Endothelial cell (in vitro differentiated cells): Measurements from ENCODE around the gene GRM4. TPM values are rescaled to one million over a fixed set of nuclear protein-coding genes. Genes with fewer than 3 reads are reported as not detected.

ENCODE experiments used
- DNase-seq: peaks from one replicate; pipeline ENCODE4 v3.0.0; 2021; ENCODE audit warnings: low spot score
- H3K27ac Mint-ChIP-seq: one replicate; pipeline ENCODE4 v1.8.0; 2021; ENCODE audit warnings: mixed read lengths, inconsistent platforms; ENCODE audit not compliant: unreplicated experiment
- H3K27me3 Mint-ChIP-seq: one replicate; pipeline ENCODE4 v1.8.0; 2021; ENCODE audit warnings: mild to moderate bottlenecking, moderate library complexity, mixed read lengths, inconsistent platforms; ENCODE audit not compliant: unreplicated experiment
- H3K36me3 Mint-ChIP-seq: one replicate; pipeline ENCODE4 v1.8.0; 2021; ENCODE audit warnings: mild to moderate bottlenecking, low read depth, mixed read lengths, inconsistent platforms; ENCODE audit not compliant: unreplicated experiment
- H3K4me1 Mint-ChIP-seq: one replicate; pipeline ENCODE4 v1.8.0; 2021; ENCODE audit warnings: mild to moderate bottlenecking, mixed read lengths, inconsistent platforms; ENCODE audit not compliant: unreplicated experiment
- H3K4me3 Mint-ChIP-seq: one replicate; pipeline ENCODE4 v1.8.0; 2021; ENCODE audit warnings: mild to moderate bottlenecking, mixed read lengths, inconsistent platforms; ENCODE audit not compliant: unreplicated experiment
- H3K9me3 Mint-ChIP-seq: one replicate; pipeline ENCODE4 v1.8.0; 2021; ENCODE audit warnings: mixed read lengths, inconsistent platforms; ENCODE audit not compliant: unreplicated experiment
- total RNA-seq: library from RNA; stranded (reverse); fragmentation: NEBNext Ultra II Directional; extraction: Animal tissue kit (Norgen Biotek cat#: 25700); gene quantifications from one replicate; pipeline ENCODE4 v1.2.1, GENCODE V29; 2021; ENCODE audit not compliant: unreplicated experiment
- TF ChIP-seq, protein P1 (sequence below): fragments of 200-600 bp; sonication (generic); IDR thresholded peaks from one replicate; pipeline ENCODE4 v1.5.0; 2021; ENCODE audit warnings: antibody characterized with exemption; ENCODE audit not compliant: unreplicated experiment

The GRM4 gene
- total RNA-seq, 1 donor from 2014 or later: 2.6 TPM

GRCh38 chr6:34070315-34071135 is 75.4 kb downstream of the GRM4 start:
- no peaks in the 10 kb centered on the region for H3K9me3 Mint-ChIP-seq
- no peak overlapping the region for H3K27ac Mint-ChIP-seq
- no peaks in the 10 kb centered on the region for H3K4me1 Mint-ChIP-seq
- H3K4me3 Mint-ChIP-seq: no peak overlapping the region
- DNase-seq: no peak
- TF ChIP-seq, protein P1, sequence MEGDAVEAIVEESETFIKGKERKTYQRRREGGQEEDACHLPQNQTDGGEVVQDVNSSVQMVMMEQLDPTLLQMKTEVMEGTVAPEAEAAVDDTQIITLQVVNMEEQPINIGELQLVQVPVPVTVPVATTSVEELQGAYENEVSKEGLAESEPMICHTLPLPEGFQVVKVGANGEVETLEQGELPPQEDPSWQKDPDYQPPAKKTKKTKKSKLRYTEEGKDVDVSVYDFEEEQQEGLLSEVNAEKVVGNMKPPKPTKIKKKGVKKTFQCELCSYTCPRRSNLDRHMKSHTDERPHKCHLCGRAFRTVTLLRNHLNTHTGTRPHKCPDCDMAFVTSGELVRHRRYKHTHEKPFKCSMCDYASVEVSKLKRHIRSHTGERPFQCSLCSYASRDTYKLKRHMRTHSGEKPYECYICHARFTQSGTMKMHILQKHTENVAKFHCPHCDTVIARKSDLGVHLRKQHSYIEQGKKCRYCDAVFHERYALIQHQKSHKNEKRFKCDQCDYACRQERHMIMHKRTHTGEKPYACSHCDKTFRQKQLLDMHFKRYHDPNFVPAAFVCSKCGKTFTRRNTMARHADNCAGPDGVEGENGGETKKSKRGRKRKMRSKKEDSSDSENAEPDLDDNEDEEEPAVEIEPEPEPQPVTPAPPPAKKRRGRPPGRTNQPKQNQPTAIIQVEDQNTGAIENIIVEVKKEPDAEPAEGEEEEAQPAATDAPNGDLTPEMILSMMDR: no peak
- no peaks in the 10 kb centered on the region for H3K36me3 Mint-ChIP-seq
- H3K27me3 Mint-ChIP-seq: peaks cover 2% of the 10 kb centered on the region

DNA sequence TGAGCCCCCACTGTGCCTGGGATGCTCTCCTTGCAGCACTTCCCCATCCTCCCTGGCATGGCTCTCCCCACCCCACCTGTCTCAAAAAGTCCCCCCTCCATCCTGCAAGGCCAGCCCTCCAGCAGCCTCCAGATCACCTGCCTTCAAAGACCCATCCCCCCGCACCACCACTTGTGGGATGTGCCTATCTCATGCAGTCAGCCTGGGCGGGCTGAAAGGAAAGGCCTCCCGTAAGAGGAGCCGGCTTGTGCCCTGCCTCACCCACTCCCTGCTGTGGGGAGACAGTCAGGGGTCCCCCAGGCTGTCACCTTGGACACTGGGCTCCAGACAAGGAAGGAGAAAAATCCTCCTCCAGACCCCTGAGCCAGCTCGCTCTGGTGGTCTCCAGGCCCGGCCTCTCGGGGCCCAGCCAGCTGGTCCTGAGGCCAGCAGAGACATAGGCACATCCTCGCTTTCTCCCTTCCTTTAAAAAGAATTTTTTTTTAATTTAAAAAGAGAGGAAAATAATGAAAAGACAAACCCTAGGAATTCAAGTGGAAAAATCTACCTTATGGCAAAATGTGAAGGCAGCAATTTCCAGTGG is 77.3 kb downstream of the GRM4 start:
- peaks cover 2% of the 10 kb centered on the region for H3K27me3 Mint-ChIP-seq
- no peak overlapping the region for H3K27ac Mint-ChIP-seq
- H3K4me3 Mint-ChIP-seq: no peak overlapping the region
- TF ChIP-seq, protein P1: no peak
- H3K9me3 Mint-ChIP-seq: no peaks in the 10 kb centered on the region
- no peak for DNase-seq
- peaks cover 4% of the 10 kb centered on the region for H3K4me1 Mint-ChIP-seq
- H3K36me3 Mint-ChIP-seq: no peaks in the 10 kb centered on the region

DNA sequence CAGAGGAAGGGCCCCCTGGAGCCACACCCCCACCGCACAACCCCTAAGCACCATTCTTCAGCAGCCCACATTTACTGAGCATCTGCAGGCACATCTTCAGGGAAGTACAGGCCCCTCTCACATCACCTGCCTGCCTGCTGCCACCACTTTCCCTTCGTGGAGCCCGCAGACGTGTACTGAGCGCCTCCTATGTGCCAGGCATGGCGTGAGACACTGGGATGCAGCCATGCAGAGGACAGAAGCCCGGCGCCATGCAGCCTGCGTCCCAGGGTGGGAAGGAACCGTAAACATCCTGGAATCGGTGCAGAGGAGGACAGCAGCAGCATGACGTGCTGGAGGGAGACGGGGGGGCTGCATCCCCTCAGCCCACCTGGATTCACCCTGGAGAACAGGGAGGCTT is 78.1 kb downstream of the GRM4 start:
- Mint-ChIP-seq H3K27me3 (peaks cover 3% of the 10 kb centered on the region), H3K4me1 (peaks cover 4% of the 10 kb centered on the region), H3K9me3 (no peaks in the 10 kb centered on the region), H3K36me3 (no peaks in the 10 kb centered on the region), H3K27ac (no peak overlapping the region), H3K4me3 (no peak overlapping the region)
- TF ChIP-seq, protein P1: no peak
- DNase-seq: no peak

GRCh38 chr6:34066772-34067770 is 78.8 kb downstream of the GRM4 start:
- Mint-ChIP-seq H3K9me3 (no peaks in the 10 kb centered on the region), H3K4me1 (peaks cover 4% of the 10 kb centered on the region), H3K27me3 (peaks cover 3% of the 10 kb centered on the region), H3K27ac (no peak overlapping the region), H3K36me3 (no peaks in the 10 kb centered on the region), H3K4me3 (no peak overlapping the region)
- TF ChIP-seq, protein P1: no peak
- DNase-seq: no peak
